ENCODE results near the gene COL27A1. TPM values are rescaled to one million over a fixed set of nuclear protein-coding genes. Genes with fewer than 3 reads are reported as not detected.

COL27A1 gene
- total RNA-seq, 1 experiment from 2014 or later: 37.0 TPM

DNA sequence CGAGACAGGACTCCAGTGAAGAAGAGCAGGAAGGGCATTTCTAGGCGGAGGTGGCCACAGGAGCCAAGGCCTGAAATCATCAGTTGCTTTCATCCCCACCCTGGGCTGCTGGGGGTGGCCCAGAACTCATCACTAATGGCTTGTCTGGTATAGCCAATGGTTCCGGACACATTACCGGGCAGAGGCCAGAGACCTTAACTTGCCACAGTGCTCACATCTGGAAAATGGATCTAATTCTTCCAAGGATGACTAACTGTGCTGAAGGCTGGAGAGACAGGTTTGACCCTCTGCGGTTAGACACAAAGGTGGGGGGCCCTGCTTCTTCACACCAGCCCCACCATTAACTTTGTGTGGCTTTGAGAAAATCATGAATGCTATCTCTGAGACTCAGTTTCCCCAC lies 6.2 kb upstream of the COL27A1 start:
- no peaks in the 10 kb centered on the region for H3K36me3 ChIP-seq (ENCODE audit: insufficient read depth, low read length, poor library complexity, severe bottlenecking)
- H3K27ac ChIP-seq (ENCODE audit: low read depth, low read length, poor library complexity, severe bottlenecking): no peak overlapping the region
- DNase-seq (ENCODE audit: low spot score): no peak
- peaks cover 1% of the 10 kb centered on the region for H3K4me1 ChIP-seq (ENCODE audit: insufficient read depth, low read length, poor library complexity, severe bottlenecking)
- ChIA-PET POLR2A (ENCODE audit: low non-redundant PET) (no interaction called here), CTCF (no interaction called here)
- no peak overlapping the region for H3K4me3 ChIP-seq (ENCODE audit: low read depth, low read length, poor library complexity, severe bottlenecking)
- H3K27me3 ChIP-seq (replicated peaks; ENCODE audit: insufficient read depth, low read depth, low read length, poor library complexity): peaks cover 11% of the 10 kb centered on the region
- no TSS peak for BruUV-seq (replicated peaks)
- TF ChIP-seq, protein P1, sequence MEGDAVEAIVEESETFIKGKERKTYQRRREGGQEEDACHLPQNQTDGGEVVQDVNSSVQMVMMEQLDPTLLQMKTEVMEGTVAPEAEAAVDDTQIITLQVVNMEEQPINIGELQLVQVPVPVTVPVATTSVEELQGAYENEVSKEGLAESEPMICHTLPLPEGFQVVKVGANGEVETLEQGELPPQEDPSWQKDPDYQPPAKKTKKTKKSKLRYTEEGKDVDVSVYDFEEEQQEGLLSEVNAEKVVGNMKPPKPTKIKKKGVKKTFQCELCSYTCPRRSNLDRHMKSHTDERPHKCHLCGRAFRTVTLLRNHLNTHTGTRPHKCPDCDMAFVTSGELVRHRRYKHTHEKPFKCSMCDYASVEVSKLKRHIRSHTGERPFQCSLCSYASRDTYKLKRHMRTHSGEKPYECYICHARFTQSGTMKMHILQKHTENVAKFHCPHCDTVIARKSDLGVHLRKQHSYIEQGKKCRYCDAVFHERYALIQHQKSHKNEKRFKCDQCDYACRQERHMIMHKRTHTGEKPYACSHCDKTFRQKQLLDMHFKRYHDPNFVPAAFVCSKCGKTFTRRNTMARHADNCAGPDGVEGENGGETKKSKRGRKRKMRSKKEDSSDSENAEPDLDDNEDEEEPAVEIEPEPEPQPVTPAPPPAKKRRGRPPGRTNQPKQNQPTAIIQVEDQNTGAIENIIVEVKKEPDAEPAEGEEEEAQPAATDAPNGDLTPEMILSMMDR (conservative IDR thresholded peaks at IDR 0.05; ENCODE audit: low read depth, low read length): no peak
- TF ChIP-seq EZH2 (IDR thresholded peaks at IDR 0.05; ENCODE audit: borderline replicate concordance, low read depth, low read length, poor library complexity, severe bottlenecking): no peak
- intact Hi-C loops (cut with micrococcal nuclease; ENCODE audit: unreplicated experiment): no loop called here
- H3K9me3 ChIP-seq (ENCODE audit: low read depth, low read length, poor library complexity, severe bottlenecking): no peaks in the 10 kb centered on the region

DNA sequence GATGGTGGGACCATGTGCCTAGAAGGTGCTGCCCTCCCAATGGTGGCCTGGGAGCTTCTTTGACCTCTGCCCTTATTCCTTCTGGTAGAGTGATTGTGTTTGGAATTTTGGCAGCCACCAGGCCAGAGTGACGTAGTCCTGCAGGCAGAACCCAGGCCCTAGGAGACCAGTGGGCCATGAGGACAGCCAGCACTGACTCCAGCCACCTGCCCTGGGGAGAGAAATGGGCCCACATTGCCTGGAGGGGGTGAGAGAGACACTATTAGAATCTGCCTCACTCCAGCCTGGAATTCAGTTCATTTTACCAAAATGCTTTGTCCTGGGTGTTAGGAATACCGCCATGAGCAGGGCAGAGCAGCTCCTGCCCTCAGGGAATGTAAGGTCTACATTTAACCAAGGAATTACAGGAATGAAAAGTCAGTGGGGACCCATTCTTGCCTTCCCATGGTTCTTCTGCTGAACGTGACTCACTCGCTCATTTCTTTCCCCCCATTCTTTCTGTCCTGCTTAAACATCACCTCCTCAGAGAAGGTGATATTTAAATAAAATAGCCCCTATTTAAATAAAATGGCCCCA lies 5.5 kb upstream of the COL27A1 start:
- CTCF ChIA-PET: no interaction called here

DNA sequence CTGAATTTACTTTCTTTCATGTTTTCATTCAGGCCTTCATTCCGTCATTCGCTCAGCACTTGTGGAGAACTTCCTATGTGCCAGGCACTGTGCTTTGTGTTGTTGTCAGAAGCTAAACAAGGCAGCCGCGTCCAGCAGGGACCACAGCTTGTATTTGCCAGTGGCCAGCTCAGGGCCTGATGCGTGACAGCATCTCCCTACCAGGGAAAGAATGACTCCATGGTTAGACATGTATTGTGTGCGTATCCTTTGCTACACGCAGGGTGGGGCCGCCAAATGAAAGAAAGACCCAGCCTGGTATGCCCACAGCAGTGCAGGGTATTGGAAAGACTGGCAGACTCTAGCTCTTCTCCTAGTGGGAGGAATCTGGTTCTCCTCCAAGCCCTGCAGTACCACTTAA lies 4.7 kb upstream of the COL27A1 start:
- ChIA-PET POLR2A (ENCODE audit: low non-redundant PET) (no interaction called here), CTCF (no interaction called here)
- no TSS peak for BruUV-seq (replicated peaks)

More for the DNA sequence above, 5.5 kb upstream of the COL27A1 start:
- POLR2A ChIA-PET (ENCODE audit: low non-redundant PET): no interaction called here
- no peaks in the 10 kb centered on the region for H3K36me3 ChIP-seq (ENCODE audit: insufficient read depth, low read length, poor library complexity, severe bottlenecking)
- intact Hi-C loops (cut with micrococcal nuclease; ENCODE audit: unreplicated experiment): no loop called here
- no peaks in the 10 kb centered on the region for H3K9me3 ChIP-seq (ENCODE audit: low read depth, low read length, poor library complexity, severe bottlenecking)
- no peak overlapping the region for H3K27ac ChIP-seq (ENCODE audit: low read depth, low read length, poor library complexity, severe bottlenecking)
- peaks cover 8% of the 10 kb centered on the region for H3K4me1 ChIP-seq (ENCODE audit: insufficient read depth, low read length, poor library complexity, severe bottlenecking)
- BruUV-seq (replicated peaks): no TSS peak
- no peak for TF ChIP-seq EZH2 (IDR thresholded peaks at IDR 0.05; ENCODE audit: borderline replicate concordance, low read depth, low read length, poor library complexity, severe bottlenecking)
- TF ChIP-seq, protein P1 (conservative IDR thresholded peaks at IDR 0.05; ENCODE audit: low read depth, low read length): no peak
- H3K27me3 ChIP-seq (replicated peaks; ENCODE audit: insufficient read depth, low read depth, low read length, poor library complexity): peaks cover 18% of the 10 kb centered on the region
- H3K4me3 ChIP-seq (ENCODE audit: low read depth, low read length, poor library complexity, severe bottlenecking): no peak overlapping the region
- DNase-seq (ENCODE audit: low spot score): no peak

More for the DNA sequence above, 4.7 kb upstream of the COL27A1 start:
- H3K9me3 ChIP-seq (ENCODE audit: low read depth, low read length, poor library complexity, severe bottlenecking): no peaks in the 10 kb centered on the region
- H3K36me3 ChIP-seq (ENCODE audit: insufficient read depth, low read length, poor library complexity, severe bottlenecking): no peaks in the 10 kb centered on the region
- peaks cover 10% of the 10 kb centered on the region for H3K4me1 ChIP-seq (ENCODE audit: insufficient read depth, low read length, poor library complexity, severe bottlenecking)
- peaks cover 20% of the 10 kb centered on the region for H3K27me3 ChIP-seq (replicated peaks; ENCODE audit: insufficient read depth, low read depth, low read length, poor library complexity)
- no peak overlapping the region for H3K4me3 ChIP-seq (ENCODE audit: low read depth, low read length, poor library complexity, severe bottlenecking)
- no peak overlapping the region for H3K27ac ChIP-seq (ENCODE audit: low read depth, low read length, poor library complexity, severe bottlenecking)
- intact Hi-C loops (cut with micrococcal nuclease; ENCODE audit: unreplicated experiment): no loop called here
- TF ChIP-seq, protein P1 (conservative IDR thresholded peaks at IDR 0.05; ENCODE audit: low read depth, low read length): no peak
- no peak for TF ChIP-seq EZH2 (IDR thresholded peaks at IDR 0.05; ENCODE audit: borderline replicate concordance, low read depth, low read length, poor library complexity, severe bottlenecking)
- no peak for DNase-seq (ENCODE audit: low spot score)

Measured in A673 (cell line).